PC-9 (cell line): ENCODE measurements around the gene ZNF714.

Source experiments
- EZH2 ChIP-seq: fragments of 200-600 bp; sonication (generic); IDR thresholded peaks from 2 replicates; pipeline ENCODE4 v1.8.0; 2017; ENCODE audit warnings: antibody characterized with exemption, low read depth
- TF ChIP-seq, protein P1 (sequence below): fragments of 200-600 bp; sonication (generic); conservative IDR thresholded peaks from 2 replicates; pipeline ENCODE4 v1.6.1; 2017; ENCODE audit warnings: mixed run types, antibody characterized with exemption, mild to moderate bottlenecking, moderate library complexity

DNA sequence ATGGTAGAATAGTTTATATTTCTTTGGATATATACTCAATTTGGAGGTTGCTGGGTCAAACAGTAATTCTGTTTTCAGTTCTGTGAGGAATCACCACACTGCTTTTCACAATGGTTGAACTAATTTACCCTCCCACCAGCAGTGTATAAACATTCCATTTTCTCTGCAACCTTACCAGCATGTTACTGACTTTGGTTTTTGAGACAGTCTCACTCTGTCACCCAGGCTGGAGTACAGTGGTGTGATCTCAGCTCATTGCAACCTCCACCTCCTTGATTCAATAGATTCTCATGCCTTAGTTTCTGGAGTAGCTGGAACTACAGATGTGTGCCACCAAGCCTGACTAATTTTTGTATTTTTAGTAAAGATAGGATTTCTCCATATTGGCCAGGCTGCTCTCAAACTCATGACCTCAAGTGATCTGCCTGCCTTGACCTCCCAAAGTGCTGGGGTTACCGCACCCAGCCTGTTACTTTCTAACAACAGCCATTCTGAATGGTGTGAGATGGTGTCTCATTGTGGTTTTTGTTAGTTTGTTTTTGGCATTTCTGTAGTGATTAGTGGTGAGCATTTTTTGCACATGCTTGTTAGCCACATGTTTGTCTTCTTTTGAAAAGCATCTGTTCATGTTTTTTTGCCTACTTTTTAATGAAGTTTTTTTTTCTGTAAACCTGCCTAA, 12.5 kb downstream of the ZNF714 start:
- TF ChIP-seq, protein P1, sequence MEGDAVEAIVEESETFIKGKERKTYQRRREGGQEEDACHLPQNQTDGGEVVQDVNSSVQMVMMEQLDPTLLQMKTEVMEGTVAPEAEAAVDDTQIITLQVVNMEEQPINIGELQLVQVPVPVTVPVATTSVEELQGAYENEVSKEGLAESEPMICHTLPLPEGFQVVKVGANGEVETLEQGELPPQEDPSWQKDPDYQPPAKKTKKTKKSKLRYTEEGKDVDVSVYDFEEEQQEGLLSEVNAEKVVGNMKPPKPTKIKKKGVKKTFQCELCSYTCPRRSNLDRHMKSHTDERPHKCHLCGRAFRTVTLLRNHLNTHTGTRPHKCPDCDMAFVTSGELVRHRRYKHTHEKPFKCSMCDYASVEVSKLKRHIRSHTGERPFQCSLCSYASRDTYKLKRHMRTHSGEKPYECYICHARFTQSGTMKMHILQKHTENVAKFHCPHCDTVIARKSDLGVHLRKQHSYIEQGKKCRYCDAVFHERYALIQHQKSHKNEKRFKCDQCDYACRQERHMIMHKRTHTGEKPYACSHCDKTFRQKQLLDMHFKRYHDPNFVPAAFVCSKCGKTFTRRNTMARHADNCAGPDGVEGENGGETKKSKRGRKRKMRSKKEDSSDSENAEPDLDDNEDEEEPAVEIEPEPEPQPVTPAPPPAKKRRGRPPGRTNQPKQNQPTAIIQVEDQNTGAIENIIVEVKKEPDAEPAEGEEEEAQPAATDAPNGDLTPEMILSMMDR: no peak
- no peak for TF ChIP-seq EZH2
